Inflammatory macrophage treated with lipopolysaccharide for 4 hours (primary cell): ENCODE measurements around the gene ATM.
A peak's percentile ranks its signal among the peaks of the same experiment; 100 is the strongest.
"Not testable (repeated sequence)": the region's sequence is repeated elsewhere in the genome, so short reads cannot be mapped to it uniquely, and the experiment has no call there.

Experiments
- DNase-seq: peaks from one replicate; pipeline ENCODE4 v3.0.0-alpha.2; 2020

The ATM gene

GRCh38 chr11:108220721-108221336 is 2.0 kb upstream of the ATM start:
- peak; percentile 30 for DNase-seq

- DNase-seq: peak; percentile 5
These were observed 1.5 kb upstream of the ATM start for GRCh38 chr11:108221371-108221770.

GRCh38 chr11:108221911-108222573 is 825 bp upstream of the ATM start:
- no peak for DNase-seq

- peak; percentile 49 for DNase-seq
These were observed 682 bp downstream of the ATM start for GRCh38 chr11:108223348-108224149.

GRCh38 chr11:108224366-108224765 is 1.5 kb downstream of the ATM start:
- peak; percentile 19 for DNase-seq

- DNase-seq: peak; percentile 65
These were observed 2.3 kb downstream of the ATM start for GRCh38 chr11:108224911-108225786.

GRCh38 chr11:108226036-108226435 is 3.2 kb downstream of the ATM start:
- DNase-seq: no peak

- DNase-seq: no peak
These were observed 5.4 kb downstream of the ATM start for GRCh38 chr11:108228251-108228650.

- no peak for DNase-seq
These were observed 10.5 kb downstream of the ATM start for GRCh38 chr11:108233277-108233945.

GRCh38 chr11:108235192-108235591 is 12.3 kb downstream of the ATM start:
- no peak for DNase-seq

- no peak for DNase-seq
These were observed 12.8 kb downstream of the ATM start for GRCh38 chr11:108235633-108236032.

- no peak for DNase-seq
These were observed 14.2 kb downstream of the ATM start for GRCh38 chr11:108237058-108237481.

- DNase-seq: no peak
These were observed 16.2 kb downstream of the ATM start for GRCh38 chr11:108239076-108239475.

- no peak for DNase-seq
These were observed 18.6 kb downstream of the ATM start for GRCh38 chr11:108241330-108242037.

- no peak for DNase-seq
These were observed 19.6 kb downstream of the ATM start for GRCh38 chr11:108242422-108242821.

GRCh38 chr11:108246308-108246707 is 23.4 kb downstream of the ATM start:
- DNase-seq: no peak

- no peak for DNase-seq
These were observed 24.0 kb downstream of the ATM start for GRCh38 chr11:108246885-108247284.

GRCh38 chr11:108253176-108253575 is 30.3 kb downstream of the ATM start:
- no peak for DNase-seq

- DNase-seq: no peak
These were observed 46.7 kb downstream of the ATM start for GRCh38 chr11:108269583-108269982.

- not testable (repeated sequence) for DNase-seq
These were observed 54.2 kb downstream of the ATM start for GRCh38 chr11:108276985-108277616.

GRCh38 chr11:108278546-108278945 is 55.7 kb downstream of the ATM start:
- DNase-seq: peak; percentile 10
